Measurements from ENCODE around the gene MYO5A. TPM values are rescaled to one million over a fixed set of nuclear protein-coding genes. Genes with fewer than 3 reads are reported as not detected.

Gene MYO5A
- total RNA-seq, 1 experiment from 2014 or later, result 29.2 TPM

DNA sequence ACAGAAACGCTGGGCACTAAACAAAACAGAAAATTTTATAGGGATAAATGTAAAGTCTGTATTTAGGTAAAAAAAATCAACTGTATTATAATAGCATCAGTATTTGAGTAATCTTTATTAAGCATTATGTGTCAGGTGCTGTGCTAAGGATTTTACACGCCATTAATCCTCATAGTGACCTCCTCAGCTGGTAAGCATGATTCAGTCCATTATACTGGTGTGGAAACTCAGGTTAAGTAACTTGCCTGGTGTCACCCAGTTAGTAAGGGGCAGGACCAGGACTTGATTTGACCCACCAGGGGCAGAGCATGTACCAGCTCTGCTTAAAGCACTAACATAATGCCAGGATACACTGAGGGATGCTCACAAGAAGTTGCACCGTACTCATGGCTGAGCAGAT is 237.9 kb downstream of the MYO5A start:
- H3K27ac Mint-ChIP-seq, result no peak overlapping the region
- peaks cover 7% of the 10 kb centered on the region for H3K9me3 Mint-ChIP-seq
- POLR2A ChIA-PET, result interaction anchor here (0.6 kb wide), 1 partner anchor 29 kb away, joined by 5 read pairs; no protein-coding TSS in a partner anchor
- peaks cover 28% of the 10 kb centered on the region for H3K36me3 Mint-ChIP-seq
- DNase-seq (ENCODE audit: low spot score) (no peak), ATAC-seq (no peak)
- H3K4me3 Mint-ChIP-seq, result no peak overlapping the region
- no peaks in the 10 kb centered on the region for H3K27me3 Mint-ChIP-seq (ENCODE audit: low read depth)
- CTCF ChIA-PET, result no interaction called here
- TF ChIP-seq, protein P1, sequence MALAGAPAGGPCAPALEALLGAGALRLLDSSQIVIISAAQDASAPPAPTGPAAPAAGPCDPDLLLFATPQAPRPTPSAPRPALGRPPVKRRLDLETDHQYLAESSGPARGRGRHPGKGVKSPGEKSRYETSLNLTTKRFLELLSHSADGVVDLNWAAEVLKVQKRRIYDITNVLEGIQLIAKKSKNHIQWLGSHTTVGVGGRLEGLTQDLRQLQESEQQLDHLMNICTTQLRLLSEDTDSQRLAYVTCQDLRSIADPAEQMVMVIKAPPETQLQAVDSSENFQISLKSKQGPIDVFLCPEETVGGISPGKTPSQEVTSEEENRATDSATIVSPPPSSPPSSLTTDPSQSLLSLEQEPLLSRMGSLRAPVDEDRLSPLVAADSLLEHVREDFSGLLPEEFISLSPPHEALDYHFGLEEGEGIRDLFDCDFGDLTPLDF (CRISPR knock-in tag; IDR thresholded peaks at IDR 0.05), result no peak
- TF ChIP-seq, protein P2, sequence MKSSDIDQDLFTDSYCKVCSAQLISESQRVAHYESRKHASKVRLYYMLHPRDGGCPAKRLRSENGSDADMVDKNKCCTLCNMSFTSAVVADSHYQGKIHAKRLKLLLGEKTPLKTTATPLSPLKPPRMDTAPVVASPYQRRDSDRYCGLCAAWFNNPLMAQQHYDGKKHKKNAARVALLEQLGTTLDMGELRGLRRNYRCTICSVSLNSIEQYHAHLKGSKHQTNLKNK (CRISPR knock-in tag; IDR thresholded peaks at IDR 0.05), result no peak
- TF ChIP-seq SMAD3 (CRISPR knock-in tag; IDR thresholded peaks at IDR 0.05; ENCODE audit: borderline replicate concordance), result no peak
- no peak for TF ChIP-seq ZNF263 (CRISPR knock-in tag; IDR thresholded peaks at IDR 0.05; ENCODE audit: low read depth)
- no peak for TF ChIP-seq NR3C1 (CRISPR knock-in tag; conservative IDR thresholded peaks at IDR 0.05; ENCODE audit: low read depth)
- H3K4me1 Mint-ChIP-seq, result peaks cover 45% of the 10 kb centered on the region

DNA sequence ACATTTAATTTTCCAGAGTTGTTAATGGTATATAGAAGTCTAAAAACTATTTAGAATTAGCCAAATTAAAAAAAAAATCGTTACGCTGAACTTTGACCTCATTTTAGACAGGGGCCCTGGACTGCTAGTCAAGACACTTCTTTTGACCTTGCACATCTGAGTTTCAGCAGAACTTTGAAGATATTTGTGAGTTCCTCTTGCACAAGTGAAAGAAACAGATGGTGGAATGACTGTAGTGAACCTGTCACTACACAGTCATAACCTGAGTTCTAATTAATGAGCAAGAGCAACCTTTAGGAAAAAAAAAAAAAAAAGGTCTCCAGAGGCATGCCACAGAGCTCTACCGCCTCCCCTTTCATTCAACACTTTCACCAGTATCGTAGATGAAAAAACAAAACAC is 238.4 kb downstream of the MYO5A start:
- Mint-ChIP-seq H3K4me1 (peaks cover 44% of the 10 kb centered on the region), H3K4me3 (no peak overlapping the region), H3K9me3 (peaks cover 10% of the 10 kb centered on the region), H3K36me3 (peaks cover 33% of the 10 kb centered on the region), H3K27ac (no peak overlapping the region), H3K27me3 (ENCODE audit: low read depth) (no peaks in the 10 kb centered on the region)
- ATAC-seq (no peak), DNase-seq (ENCODE audit: low spot score) (no peak)
- ChIA-PET POLR2A (interaction anchor here (0.6 kb wide), 1 partner anchor 29 kb away, joined by 5 read pairs; no protein-coding TSS in a partner anchor), CTCF (interaction anchor here (1.2 kb wide), 1 partner anchor 82 kb away, joined by 4 read pairs; no protein-coding TSS in a partner anchor)
- TF ChIP-seq TCF7 (CRISPR knock-in tag; IDR thresholded peaks at IDR 0.05; ENCODE audit: low read depth), result no peak
- no peak for TF ChIP-seq RORB (CRISPR knock-in tag; IDR thresholded peaks at IDR 0.05)
- TF ChIP-seq, protein P3, sequence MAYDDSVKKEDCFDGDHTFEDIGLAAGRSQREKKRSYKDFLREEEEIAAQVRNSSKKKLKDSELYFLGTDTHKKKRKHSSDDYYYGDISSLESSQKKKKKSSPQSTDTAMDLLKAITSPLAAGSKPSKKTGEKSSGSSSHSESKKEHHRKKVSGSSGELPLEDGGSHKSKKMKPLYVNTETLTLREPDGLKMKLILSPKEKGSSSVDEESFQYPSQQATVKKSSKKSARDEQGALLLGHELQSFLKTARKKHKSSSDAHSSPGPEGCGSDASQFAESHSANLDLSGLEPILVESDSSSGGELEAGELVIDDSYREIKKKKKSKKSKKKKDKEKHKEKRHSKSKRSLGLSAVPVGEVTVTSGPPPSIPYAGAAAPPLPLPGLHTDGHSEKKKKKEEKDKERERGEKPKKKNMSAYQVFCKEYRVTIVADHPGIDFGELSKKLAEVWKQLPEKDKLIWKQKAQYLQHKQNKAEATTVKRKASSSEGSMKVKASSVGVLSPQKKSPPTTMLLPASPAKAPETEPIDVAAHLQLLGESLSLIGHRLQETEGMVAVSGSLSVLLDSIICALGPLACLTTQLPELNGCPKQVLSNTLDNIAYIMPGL (CRISPR knock-in tag; IDR thresholded peaks at IDR 0.05), result no peak
- TF ChIP-seq EMX1 (CRISPR knock-in tag; IDR thresholded peaks at IDR 0.05), result no peak
- TF ChIP-seq, protein P4, sequence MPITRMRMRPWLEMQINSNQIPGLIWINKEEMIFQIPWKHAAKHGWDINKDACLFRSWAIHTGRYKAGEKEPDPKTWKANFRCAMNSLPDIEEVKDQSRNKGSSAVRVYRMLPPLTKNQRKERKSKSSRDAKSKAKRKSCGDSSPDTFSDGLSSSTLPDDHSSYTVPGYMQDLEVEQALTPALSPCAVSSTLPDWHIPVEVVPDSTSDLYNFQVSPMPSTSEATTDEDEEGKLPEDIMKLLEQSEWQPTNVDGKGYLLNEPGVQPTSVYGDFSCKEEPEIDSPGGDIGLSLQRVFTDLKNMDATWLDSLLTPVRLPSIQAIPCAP (CRISPR knock-in tag; IDR thresholded peaks at IDR 0.05), result no peak
- TF ChIP-seq, protein P5, sequence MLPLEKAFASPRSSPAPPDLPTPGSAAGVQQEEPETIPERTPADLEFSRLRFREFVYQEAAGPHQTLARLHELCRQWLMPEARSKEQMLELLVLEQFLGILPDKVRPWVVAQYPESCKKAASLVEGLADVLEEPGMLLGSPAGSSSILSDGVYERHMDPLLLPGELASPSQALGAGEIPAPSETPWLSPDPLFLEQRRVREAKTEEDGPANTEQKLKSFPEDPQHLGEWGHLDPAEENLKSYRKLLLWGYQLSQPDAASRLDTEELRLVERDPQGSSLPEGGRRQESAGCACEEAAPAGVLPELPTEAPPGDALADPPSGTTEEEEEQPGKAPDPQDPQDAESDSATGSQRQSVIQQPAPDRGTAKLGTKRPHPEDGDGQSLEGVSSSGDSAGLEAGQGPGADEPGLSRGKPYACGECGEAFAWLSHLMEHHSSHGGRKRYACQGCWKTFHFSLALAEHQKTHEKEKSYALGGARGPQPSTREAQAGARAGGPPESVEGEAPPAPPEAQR (CRISPR knock-in tag; IDR thresholded peaks at IDR 0.05), result no peak
- no peak for TF ChIP-seq FOXK1 (CRISPR knock-in tag; IDR thresholded peaks at IDR 0.05)
- no peak for TF ChIP-seq MXD4 (CRISPR knock-in tag; IDR thresholded peaks at IDR 0.05; ENCODE audit: borderline replicate concordance)
- TF ChIP-seq, protein P1 (CRISPR knock-in tag; IDR thresholded peaks at IDR 0.05), result no peak
- no peak for TF ChIP-seq TEAD1 (CRISPR knock-in tag; IDR thresholded peaks at IDR 0.05)
- no peak for TF ChIP-seq RELA (CRISPR knock-in tag; IDR thresholded peaks at IDR 0.05; ENCODE audit: borderline replicate concordance)
- no peak for TF ChIP-seq IRF2 (CRISPR knock-in tag; IDR thresholded peaks at IDR 0.05; ENCODE audit: borderline replicate concordance, low read depth)
- no peak for TF ChIP-seq ZNF121 (CRISPR knock-in tag; IDR thresholded peaks at IDR 0.05)
- TF ChIP-seq NR2C2 (CRISPR knock-in tag; IDR thresholded peaks at IDR 0.05), result no peak
- TF ChIP-seq SMAD3 (CRISPR knock-in tag; IDR thresholded peaks at IDR 0.05; ENCODE audit: borderline replicate concordance), result no peak
- TF ChIP-seq, protein P6, sequence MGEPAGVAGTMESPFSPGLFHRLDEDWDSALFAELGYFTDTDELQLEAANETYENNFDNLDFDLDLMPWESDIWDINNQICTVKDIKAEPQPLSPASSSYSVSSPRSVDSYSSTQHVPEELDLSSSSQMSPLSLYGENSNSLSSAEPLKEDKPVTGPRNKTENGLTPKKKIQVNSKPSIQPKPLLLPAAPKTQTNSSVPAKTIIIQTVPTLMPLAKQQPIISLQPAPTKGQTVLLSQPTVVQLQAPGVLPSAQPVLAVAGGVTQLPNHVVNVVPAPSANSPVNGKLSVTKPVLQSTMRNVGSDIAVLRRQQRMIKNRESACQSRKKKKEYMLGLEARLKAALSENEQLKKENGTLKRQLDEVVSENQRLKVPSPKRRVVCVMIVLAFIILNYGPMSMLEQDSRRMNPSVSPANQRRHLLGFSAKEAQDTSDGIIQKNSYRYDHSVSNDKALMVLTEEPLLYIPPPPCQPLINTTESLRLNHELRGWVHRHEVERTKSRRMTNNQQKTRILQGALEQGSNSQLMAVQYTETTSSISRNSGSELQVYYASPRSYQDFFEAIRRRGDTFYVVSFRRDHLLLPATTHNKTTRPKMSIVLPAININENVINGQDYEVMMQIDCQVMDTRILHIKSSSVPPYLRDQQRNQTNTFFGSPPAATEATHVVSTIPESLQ (CRISPR knock-in tag; IDR thresholded peaks at IDR 0.05), result no peak
- no peak for TF ChIP-seq CREB1 (CRISPR knock-in tag; IDR thresholded peaks at IDR 0.05)
